HG03097 (cell line): Measurements from ENCODE around the gene PLP2.

Experiments used
- ATAC-seq: cut with Tn5 transposase; IDR thresholded peaks from one replicate; pipeline ENCODE4 v1.9.1; 2021; ENCODE audit not compliant: unreplicated experiment, low FRiP score

Gene PLP2

DNA sequence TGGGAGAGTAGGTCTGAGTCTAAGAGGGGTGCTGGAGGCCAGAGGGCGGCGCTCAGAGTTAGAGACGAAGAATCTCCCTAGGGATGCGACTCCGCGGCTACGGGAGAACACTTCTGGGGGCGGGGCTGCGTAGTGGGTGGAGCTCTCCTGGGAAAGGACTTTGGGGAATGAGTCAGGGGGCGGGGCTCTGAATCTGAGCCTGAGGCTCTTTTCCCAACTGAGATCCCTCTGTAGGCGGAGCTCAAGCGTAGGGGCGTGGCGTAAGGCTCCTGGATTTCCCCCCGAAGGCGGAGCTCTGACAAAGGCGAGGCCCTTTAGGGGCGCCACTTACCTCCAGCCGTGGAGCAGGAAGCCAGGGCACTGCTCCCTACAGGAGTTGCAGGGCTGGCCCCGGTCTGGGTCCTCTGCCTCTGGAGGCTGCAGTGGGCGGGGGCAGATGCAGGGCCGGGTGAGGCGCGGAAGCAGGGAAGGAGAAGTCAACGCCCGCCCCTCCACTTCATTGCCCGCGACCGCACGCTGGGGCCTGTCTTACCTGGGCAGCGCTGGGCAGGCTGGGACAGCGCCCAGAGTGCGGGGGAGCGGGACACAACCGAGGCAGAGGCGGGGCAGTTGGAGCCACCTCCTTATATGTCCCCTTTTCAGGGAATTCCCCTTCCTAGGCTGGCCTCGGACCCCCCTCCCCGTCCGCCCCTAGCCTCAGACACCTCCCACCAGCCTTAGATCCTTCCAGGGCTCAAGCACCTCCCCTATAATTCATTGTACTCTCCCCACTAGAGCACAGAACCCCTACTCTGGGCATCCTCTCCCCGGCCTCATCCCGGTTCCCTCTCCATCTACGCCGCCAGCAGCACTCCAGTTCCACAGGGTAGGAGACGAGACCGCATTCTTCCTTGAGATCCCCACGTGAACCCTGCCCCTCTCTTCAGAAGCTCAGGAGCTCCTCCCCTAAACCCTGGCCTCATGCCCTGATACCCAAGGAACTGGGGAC lies 12.9 kb downstream of the PLP2 start:
- no peak for ATAC-seq

DNA sequence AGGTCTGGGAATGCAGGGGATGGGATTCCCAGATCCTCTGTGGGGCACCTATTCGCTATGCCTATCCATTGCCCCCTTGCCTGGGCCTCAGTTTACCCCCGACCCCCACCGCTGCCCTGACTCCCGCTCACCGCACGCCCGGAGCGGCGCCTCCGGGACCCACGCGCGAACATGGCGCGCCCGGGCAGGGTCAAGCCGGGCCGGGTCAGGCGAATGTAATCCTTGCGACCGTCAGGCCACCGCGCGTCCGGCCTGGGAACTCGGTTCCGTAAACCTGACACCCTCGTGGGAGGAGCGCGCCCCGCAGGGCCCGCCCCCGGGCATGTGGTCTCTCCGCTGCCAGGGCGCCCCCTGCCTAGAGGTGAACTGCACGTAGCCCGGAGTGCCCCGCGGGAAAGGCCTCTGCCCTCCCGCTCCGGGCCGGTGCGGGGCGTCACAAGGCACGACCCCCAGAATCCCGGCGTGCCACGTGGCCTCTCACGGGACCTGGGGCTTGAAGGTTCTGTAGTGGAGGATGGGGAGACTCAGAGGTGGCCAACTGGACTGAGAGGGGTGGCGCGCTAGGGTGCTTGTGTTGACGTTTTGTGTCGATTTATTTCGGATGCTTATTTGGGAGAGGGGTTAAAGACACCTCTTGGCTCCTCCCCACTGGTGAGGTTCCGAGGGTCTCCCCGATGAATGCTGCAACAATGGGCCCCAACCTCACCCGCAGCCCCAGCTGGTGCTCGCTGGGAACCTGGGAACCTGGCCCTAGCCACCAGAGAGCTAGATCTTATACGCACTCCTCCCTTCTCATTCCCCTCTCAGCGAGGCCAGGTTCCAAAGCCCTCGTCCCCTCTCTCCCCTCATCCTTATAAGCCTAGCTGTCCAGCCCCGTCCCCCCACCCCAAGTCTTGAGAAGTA lies 14.7 kb downstream of the PLP2 start, which contains the start of gene PRICKLE3:
Gene PRICKLE3, minus strand, starts transcription at position 249 of the 903 bp plus-strand sequence. Its CDS starts 76 bp downstream, at position 173.
- ATAC-seq: no peak

GRCh38 chrX:49187028-49187394 lies 15.3 kb downstream of the PLP2 start:
- ATAC-seq: no peak

GRCh38 chrX:49187526-49187925 lies 15.8 kb downstream of the PLP2 start:
- no peak for ATAC-seq

GRCh38 chrX:49188468-49189076 lies 16.9 kb downstream of the PLP2 start:
- no peak for ATAC-seq

GRCh38 chrX:49189606-49190005 lies 17.9 kb downstream of the PLP2 start:
- ATAC-seq: no peak

GRCh38 chrX:49190821-49191573 lies 19.3 kb downstream of the PLP2 start:
- peak; percentile 89 for ATAC-seq

DNA sequence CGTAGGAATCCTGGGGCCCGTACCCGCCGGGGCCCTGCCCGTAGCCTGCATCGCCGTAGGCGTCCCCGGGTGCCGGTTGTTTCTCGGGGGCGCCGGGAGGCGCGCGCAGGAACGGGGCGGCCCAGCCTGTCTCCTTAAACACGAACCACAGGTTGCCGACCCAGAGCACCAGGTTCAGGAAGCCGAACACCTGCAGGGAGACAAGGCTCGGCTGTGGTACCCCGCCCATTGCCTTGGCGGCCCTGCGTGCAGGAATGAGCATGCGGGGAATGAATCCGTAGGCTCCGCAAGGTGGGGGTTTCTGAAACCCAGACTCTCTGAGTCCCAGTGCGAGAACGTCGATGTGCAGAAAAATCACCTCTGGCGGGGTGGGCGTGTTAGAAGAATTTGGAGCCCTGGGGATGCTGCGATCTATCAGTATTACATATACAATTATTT lies 19.9 kb downstream of the PLP2 start:
- ATAC-seq: peak; percentile 4

- ATAC-seq: no peak
Measured at GRCh38 chrX:49192722-49193328, 21.1 kb downstream of the PLP2 start.

DNA sequence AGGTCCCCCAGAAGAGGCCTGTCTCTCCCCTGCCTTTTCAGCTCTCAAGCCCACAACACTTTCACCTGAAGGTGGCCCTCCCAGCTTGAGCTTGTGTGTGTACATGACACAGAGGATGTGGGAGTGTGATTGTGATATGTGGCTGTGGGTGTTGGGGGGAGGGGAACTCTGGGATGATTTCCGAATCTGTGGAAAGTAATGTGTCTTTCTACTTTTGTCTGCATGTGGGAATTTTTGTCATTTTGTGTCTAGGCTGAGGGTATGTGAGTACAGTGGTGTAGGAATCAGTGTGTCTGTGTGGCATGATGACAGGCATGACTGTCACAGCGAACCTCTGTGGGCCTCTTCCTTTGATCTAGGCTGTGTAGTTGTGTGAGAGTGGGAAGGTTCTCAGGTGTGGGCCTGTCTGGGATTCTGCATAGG lies 21.9 kb downstream of the PLP2 start:
- no peak for ATAC-seq

DNA sequence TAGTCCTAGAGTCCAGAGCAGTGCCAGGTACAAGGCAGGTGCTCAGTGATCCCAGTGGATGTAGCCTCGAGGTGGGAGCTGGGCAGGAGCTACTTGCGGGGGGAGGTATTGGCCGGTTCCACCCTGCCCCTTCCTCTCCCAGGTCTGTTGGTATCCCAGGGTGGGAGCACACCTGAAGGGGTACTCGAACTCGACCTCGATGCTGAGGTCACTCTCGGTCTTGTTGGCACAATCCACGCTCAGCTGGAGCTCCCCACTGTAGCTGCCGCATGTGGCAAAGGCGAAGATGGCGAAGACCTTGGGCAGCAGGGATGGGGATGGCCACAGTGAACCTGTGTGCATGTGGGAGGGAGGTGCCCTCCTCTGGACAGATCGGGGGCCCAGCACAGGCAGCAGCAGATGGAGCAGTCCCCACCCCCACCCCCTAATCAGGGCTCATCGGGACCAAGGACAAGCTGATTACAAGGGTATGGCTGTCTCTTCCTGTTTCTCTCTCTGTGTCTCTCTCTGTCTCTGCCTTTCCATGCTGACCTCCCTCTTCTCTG lies 25.9 kb downstream of the PLP2 start:
- no peak for ATAC-seq

GRCh38 chrX:49198540-49199314 lies 27.0 kb downstream of the PLP2 start:
- no peak for ATAC-seq

- no peak for ATAC-seq
Measured at GRCh38 chrX:49199315-49199595, 27.6 kb downstream of the PLP2 start.

- peak; percentile 88 for ATAC-seq
Measured at GRCh38 chrX:49199906-49200771, 28.4 kb downstream of the PLP2 start, which contains the start of gene SYP. Gene SYP, minus strand, starts transcription at chrX:49200193. Its CDS starts 7 bp downstream, at chrX:49200186.

DNA sequence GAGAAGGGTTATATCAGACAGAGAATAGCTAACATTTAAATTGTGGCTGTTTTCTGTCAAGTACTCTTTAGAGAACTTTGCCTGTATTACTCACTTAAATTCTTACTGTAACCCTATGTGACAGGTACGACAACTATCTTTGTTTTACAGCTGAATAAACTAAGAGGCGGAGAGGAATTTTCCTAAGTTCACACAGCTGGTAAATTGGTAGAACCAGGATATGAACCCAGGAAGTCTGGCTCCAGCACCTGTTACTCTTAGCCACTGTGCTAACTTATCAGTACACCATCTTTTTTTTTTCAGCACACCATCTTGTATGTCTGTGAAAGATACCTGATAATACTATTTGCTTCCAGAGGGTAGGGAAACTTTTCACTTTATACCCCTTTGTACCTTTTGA lies 30.3 kb downstream of the PLP2 start:
- no peak for ATAC-seq

DNA sequence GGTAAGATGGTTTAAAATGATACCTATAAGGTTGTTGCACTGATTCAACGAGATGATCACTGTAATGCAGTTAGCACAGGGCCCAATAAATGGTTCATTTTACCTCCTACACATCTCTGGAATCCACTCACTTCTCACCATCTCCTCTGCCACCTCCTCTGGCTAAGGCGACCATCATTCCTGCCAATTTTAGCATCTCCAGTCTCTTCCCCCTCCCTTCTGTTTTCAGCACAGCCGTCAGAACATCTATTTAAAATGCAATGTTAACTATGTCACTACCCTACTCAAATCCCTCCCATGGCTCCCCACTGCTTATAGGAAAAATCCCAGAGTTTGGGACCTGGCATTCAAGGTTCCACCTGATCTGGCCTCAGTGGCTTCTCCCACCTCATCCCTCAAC lies 31.8 kb downstream of the PLP2 start:
- no peak for ATAC-seq

DNA sequence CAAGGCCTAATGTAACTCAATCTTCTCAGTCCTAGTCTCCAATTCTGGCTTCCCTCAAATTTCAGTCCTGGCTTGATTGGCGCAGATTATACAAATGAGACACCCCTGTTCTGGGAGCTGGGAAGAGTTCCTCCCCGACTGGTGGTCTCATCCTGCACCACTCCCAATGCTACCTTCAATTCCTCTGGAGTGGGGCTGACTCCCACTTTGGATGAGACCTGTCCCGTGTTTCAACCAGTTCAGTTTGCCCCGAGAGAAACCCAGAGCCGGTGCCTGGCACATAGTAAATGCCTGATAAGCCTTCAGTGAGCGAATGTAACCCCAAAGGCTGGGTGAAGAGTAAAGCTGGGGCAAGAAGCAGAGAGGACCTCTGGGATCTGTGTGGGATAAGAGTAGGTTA lies 32.3 kb downstream of the PLP2 start:
- ATAC-seq: no peak

DNA sequence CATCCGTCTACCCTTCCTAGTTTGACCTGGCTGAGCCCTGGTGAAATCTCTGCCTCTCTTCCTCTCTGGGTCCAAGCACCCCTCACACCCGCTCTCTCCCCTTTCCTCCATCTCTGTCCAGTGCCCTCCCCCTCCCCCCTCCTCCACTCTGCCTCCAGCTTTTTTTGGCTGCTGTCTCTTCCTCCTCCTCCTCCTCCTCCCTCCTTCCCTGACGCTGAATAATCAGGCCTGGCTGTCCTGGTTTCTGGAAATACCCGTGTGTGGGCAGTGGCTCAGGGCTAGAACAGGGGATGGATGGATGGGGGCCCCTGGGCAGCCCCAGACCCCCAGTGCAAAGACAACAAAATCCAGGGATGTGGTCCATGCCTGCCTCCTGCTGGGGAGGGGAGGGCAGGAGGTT lies 33.0 kb downstream of the PLP2 start:
- no peak for ATAC-seq
